Activated CD4-positive, alpha-beta T cell treated with anti-CD3 and anti-CD28 coated beads, Interleukin-2, amount 10 ng/mL, durations not matched to agents 7 days and 5 days (primary cell): ENCODE data around the gene MACF1. TPM values are rescaled to one million over a fixed set of nuclear protein-coding genes. Genes with fewer than 3 reads are reported as not detected.
A peak's percentile ranks its signal among the peaks of the same experiment; 100 is the strongest.

Experiments used
- CTCF ChIA-PET: fragments of 350-600 bp; sonication (Branson Sonifier 250); formaldehyde crosslinking; loops from one replicate; lab custom pipeline; 2021; ENCODE audit warnings: antibody characterized with exemption; lab: Charles Lee
- POLR2A ChIA-PET: fragments of 350-600 bp; sonication (Branson Sonifier 250); formaldehyde crosslinking; loops from one replicate; lab custom pipeline; 2021; ENCODE audit warnings: antibody characterized with exemption; lab: Charles Lee
- DNase-seq: peaks from one replicate; pipeline ENCODE4 v3.0.0-alpha.2; 2020
- H3K27ac Mint-ChIP-seq: one replicate; pipeline ENCODE4 v1.8.0; 2021; ENCODE audit warnings: mild to moderate bottlenecking, moderate library complexity, mixed read lengths
- H3K27me3 Mint-ChIP-seq: one replicate; pipeline ENCODE4 v1.8.0; 2021; ENCODE audit warnings: mixed read lengths
- H3K36me3 Mint-ChIP-seq: one replicate; pipeline ENCODE4 v1.8.0; 2021; ENCODE audit warnings: low read depth, mixed read lengths
- H3K4me1 Mint-ChIP-seq: one replicate; pipeline ENCODE4 v1.8.0; 2021; ENCODE audit warnings: mixed read lengths
- H3K4me3 Mint-ChIP-seq: one replicate; pipeline ENCODE4 v1.8.0; 2021; ENCODE audit warnings: mild to moderate bottlenecking, moderate library complexity, mixed read lengths
- H3K9me3 Mint-ChIP-seq: one replicate; pipeline ENCODE4 v1.8.0; 2021; ENCODE audit warnings: mixed read lengths
- total RNA-seq, 2 experiments: library from RNA; stranded (reverse); gene quantifications; one replicate each; pipeline ENCODE4 v1.2.3, GENCODE V29; 2021

The MACF1 gene
- total RNA-seq, 2 experiments from 2014 or later = 375 to 395 TPM

DNA sequence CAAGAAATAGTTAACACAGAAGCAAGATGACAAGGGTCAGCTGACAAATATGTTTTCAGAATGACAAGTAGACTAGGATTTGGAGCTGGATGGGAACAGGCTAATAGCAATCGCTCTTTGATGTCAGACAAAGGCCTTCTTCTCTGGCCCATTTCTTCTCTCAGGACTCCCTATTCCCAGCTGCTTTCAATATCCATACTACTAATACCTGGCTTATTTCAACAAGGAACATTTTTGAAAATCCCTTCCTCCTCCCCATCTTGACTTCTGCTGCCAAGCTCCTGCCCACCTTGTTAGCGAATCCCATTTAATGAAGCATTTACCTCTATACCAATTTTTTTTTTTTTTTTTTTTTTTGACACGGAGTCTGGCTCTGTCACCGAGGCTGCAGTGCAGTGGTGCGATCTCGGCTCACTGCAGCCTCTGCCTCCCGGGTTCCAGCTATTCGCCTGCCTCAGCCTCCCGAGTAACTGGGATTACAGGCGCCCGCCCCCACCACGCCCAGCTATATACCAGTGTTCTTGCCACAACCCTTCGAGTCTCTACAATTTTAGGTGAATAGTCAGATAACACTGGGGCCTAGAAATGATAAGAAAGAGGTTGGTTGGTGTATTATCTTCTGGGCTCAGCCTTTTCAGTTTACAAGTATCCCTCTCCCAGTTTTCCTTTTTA is 68.4 kb downstream of the MACF1 start:
- H3K4me3 Mint-ChIP-seq = no peak overlapping the region
- no peak for DNase-seq
- H3K27ac Mint-ChIP-seq = no peak overlapping the region
- H3K4me1 Mint-ChIP-seq = peaks cover 54% of the 10 kb centered on the region
- no peaks in the 10 kb centered on the region for H3K9me3 Mint-ChIP-seq
- no peaks in the 10 kb centered on the region for H3K27me3 Mint-ChIP-seq
- ChIA-PET CTCF (interaction anchor here (0.7 to 1.9 kb wide), 3 partner anchors 19 to 174 kb away, joined by 4 to 8 read pairs (median 4); no protein-coding TSS in a partner anchor), POLR2A (interaction anchor here (0.6 kb wide), 2 partner anchors 134 to 1707 kb away, joined by 3 read pairs; partner anchors contain the start of gene CTPS1)
- peaks cover 21% of the 10 kb centered on the region for H3K36me3 Mint-ChIP-seq

DNA sequence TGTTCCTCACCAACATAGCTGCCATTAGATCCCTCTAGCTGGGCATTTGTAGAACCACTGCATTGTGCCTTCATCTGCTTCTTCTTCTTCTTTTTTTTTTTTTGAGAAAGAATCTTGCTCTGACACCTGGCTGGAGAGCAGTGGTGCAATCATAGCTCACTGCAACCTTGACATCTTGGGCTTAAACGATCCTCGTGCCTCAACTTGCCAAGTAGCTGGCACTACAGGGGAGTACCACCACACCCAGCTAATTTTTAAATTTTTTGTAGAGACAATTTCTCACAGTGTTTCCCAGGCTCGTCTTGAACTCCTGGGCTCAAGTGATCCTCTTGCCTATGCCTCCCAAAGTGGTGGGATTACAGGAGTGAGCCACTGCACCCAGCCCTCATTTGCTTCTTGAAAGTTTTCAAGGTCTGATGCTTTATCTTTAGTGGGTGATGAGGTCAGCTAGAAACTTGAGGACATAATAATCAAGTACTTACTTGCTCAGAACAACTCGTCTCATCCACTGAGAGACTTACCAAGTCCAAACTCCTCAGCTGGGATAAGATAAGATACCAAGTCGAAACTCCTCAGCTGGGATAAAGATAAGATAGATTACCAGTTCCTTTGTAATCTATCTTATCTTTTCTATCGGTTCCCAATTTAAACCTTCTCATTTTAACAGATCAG is 71.5 kb downstream of the MACF1 start:
- peaks cover 29% of the 10 kb centered on the region for H3K4me1 Mint-ChIP-seq
- POLR2A ChIA-PET = no interaction called here
- H3K36me3 Mint-ChIP-seq = no peaks in the 10 kb centered on the region

DNA sequence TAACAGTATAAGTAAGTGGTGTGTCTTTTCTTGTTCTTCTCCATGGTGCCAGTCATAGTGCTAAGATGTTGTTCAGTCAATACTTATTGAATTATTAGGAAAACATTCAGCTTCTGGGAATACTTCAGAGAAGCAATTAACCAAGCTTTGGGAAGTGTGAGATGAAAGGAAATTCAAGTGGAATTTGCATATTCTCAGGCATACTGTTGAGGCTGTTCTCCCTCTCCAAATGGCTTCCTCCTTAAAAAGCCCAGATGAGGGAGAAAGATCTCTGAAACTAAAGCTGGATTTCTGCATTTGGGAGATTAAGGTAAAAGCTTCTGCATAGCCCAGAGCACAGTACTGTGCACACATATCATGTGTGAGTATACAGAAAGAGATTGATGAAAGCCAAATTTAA is 73.4 kb downstream of the MACF1 start:
- Mint-ChIP-seq H3K9me3 (no peaks in the 10 kb centered on the region), H3K4me3 (no peak overlapping the region), H3K36me3 (peaks cover 10% of the 10 kb centered on the region), H3K27me3 (no peaks in the 10 kb centered on the region), H3K4me1 (peaks cover 13% of the 10 kb centered on the region), H3K27ac (no peak overlapping the region)
- no peak for DNase-seq
- CTCF ChIA-PET = interaction anchor here (1.2 to 1.4 kb wide), 2 partner anchors 19 to 86 kb away, joined by 3 read pairs; no protein-coding TSS in a partner anchor
- POLR2A ChIA-PET = interaction anchor here (0.6 kb wide), 1 partner anchor 88 kb away, joined by 5 read pairs; no protein-coding TSS in a partner anchor

More for the DNA sequence above, 71.5 kb downstream of the MACF1 start:
- Mint-ChIP-seq H3K9me3 (no peaks in the 10 kb centered on the region), H3K4me3 (no peak overlapping the region), H3K27me3 (no peaks in the 10 kb centered on the region), H3K27ac (no peak overlapping the region)
- CTCF ChIA-PET = interaction anchor here (0.6 to 1.4 kb wide), 3 partner anchors 9 to 86 kb away, joined by 3 to 4 read pairs (median 4); no protein-coding TSS in a partner anchor
- no peak for DNase-seq

DNA sequence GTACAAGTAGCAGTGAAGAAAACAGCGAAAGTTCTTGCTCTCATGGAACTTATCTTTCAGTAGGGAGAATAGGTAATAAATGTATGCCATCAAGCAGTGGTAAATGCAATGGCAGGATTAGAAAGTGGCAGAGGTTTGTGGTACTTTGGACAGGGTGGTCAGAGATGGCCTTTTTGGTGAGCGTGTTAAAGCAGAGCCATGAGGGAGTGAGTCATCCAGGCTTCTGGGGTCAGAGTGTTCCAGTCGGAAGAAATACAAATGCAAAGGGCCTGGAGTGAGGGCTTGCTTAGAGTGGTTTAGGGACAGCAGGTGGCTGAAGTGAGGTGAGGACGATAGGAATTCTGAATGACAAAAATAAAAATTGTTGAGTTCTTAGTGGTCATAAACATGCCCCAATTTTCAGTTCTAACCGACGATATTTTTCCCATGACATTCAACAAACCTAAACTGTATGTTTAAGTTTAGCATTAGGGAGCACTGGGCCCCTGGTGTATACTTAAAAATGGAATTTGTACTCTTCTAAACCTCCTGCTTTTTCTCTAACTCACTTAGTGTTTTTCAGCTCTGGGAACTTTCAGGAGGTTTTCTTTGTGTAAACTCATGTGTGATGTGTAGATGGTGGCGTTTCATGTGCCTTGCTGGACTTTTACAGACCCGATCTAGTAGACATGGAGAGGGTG is 78.2 kb downstream of the MACF1 start:
- Mint-ChIP-seq H3K36me3 (peaks cover 49% of the 10 kb centered on the region), H3K27me3 (no peaks in the 10 kb centered on the region), H3K4me3 (no peak overlapping the region), H3K27ac (no peak overlapping the region), H3K9me3 (no peaks in the 10 kb centered on the region), H3K4me1 (peaks cover 7% of the 10 kb centered on the region)
- ChIA-PET POLR2A (no interaction called here), CTCF (no interaction called here)
- DNase-seq = no peak

DNA sequence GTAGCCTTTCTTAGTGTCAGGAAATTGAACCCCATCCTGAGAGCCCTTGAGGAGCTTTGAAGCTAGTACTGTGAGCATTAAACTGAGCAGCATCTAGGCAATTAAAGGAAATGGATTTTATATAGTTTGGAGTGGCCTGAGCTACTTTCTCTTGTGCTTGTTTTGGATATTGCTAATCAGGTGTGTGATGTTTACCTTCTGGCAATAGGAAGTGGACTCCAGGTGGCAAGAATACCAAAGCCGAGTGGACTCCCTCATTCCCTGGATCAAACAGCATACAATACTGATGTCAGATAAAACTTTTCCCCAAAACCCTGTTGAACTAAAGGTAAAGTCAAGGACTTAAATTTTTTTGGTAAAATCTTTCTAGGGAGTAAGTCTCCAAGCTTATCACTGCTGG is 79.4 kb downstream of the MACF1 start:
- POLR2A ChIA-PET = no interaction called here
- no peak overlapping the region for H3K27ac Mint-ChIP-seq
- no peaks in the 10 kb centered on the region for H3K9me3 Mint-ChIP-seq
- peaks cover 55% of the 10 kb centered on the region for H3K36me3 Mint-ChIP-seq
- CTCF ChIA-PET = interaction anchor here (0.6 kb wide), 1 partner anchor 20 kb away, joined by 7 read pairs; no protein-coding TSS in a partner anchor
- no peak overlapping the region for H3K4me3 Mint-ChIP-seq
- no peak for DNase-seq
- H3K27me3 Mint-ChIP-seq = no peaks in the 10 kb centered on the region
- no peaks in the 10 kb centered on the region for H3K4me1 Mint-ChIP-seq

DNA sequence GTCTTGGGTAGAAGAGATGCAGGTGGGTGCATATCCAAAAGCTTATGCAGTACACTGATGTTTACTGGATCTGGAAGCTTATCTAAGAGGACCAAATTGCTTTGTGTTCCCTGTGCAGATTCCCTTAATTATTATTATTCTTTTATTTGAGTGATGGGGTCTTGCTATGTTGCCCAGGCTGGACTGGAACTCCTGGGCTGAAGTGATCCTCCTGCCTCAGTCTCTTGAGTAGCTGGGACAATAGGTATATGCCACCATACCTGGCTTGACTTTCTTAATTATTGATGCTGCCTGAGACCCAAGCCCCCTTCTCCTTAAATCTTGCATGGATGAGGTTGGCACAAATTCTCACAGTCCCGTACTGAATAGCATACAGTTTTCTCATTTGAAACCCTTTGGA is 83.0 kb downstream of the MACF1 start:
- Mint-ChIP-seq H3K27ac (no peak overlapping the region), H3K9me3 (no peaks in the 10 kb centered on the region), H3K4me3 (no peak overlapping the region), H3K36me3 (peaks cover 74% of the 10 kb centered on the region), H3K27me3 (no peaks in the 10 kb centered on the region), H3K4me1 (peaks cover 5% of the 10 kb centered on the region)
- CTCF ChIA-PET = interaction anchor here (0.8 to 1.4 kb wide), 3 partner anchors 9 to 95 kb away, joined by 3 to 4 read pairs (median 4); no protein-coding TSS in a partner anchor
- DNase-seq = no peak
- POLR2A ChIA-PET = no interaction called here

DNA sequence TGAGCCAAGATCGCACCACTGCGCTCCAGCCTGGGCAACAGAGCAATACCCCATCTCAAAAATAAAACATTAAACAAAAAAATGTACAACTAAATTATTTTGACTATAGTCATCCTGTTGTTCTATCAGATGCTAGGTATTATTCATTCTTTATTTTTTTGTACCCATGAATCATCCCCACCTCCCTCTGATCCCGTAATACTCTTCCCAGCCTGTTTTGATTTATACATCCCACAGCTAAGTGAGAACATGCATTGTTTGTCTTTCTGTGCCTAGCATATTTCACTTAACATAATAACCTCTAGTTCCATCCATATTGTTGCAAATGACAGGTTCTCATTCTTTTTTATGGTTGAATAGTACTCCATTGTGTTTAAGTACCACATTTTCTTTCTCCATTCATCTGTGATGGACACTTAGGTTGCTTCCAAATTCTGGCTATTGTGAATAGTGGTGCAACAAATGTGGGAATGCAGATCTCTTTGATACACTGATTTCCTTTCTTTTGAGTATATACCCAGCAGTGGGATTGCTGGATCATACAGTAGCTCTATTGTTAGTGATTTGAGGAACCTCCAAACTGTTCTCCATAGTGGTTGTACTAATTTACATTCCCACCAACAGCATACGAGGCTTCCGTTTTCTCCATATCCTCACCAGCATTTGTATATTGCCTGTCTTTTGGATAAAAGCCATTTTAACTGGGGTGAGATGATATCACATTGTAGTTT is 84.4 kb downstream of the MACF1 start:
- Mint-ChIP-seq H3K27ac (no peak overlapping the region), H3K27me3 (no peaks in the 10 kb centered on the region), H3K4me3 (no peak overlapping the region), H3K36me3 (peaks cover 74% of the 10 kb centered on the region), H3K9me3 (no peaks in the 10 kb centered on the region), H3K4me1 (peaks cover 8% of the 10 kb centered on the region)
- DNase-seq = no peak
- ChIA-PET CTCF (interaction anchor here (1.0 to 1.4 kb wide), 3 partner anchors 11 to 96 kb away, joined by 3 to 4 read pairs (median 3); no protein-coding TSS in a partner anchor), POLR2A (no interaction called here)

DNA sequence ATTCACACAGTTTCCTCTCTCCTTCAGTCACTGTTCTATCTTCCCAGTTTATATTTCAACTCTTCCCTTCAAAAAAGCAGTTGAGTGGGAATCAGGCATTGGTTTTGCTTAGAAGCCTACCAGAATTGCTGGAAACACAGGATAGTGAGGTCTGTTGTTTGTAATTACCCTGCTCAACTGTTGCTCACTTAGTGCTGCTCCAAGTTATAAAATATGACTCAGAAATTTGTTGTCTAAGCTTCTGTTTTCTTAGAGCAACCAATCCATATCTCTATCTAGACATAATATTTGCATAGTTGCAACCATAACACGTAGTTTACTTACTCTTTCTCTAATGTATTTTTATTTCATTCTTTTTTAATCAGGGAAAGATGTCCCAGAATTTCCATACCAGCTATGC is 87.9 kb downstream of the MACF1 start:
- no peak overlapping the region for H3K27ac Mint-ChIP-seq
- H3K9me3 Mint-ChIP-seq = no peaks in the 10 kb centered on the region
- H3K27me3 Mint-ChIP-seq = no peaks in the 10 kb centered on the region
- peaks cover 73% of the 10 kb centered on the region for H3K36me3 Mint-ChIP-seq
- no peak overlapping the region for H3K4me3 Mint-ChIP-seq
- H3K4me1 Mint-ChIP-seq = peaks cover 11% of the 10 kb centered on the region
- CTCF ChIA-PET = no interaction called here
- no peak for DNase-seq
- POLR2A ChIA-PET = no interaction called here

DNA sequence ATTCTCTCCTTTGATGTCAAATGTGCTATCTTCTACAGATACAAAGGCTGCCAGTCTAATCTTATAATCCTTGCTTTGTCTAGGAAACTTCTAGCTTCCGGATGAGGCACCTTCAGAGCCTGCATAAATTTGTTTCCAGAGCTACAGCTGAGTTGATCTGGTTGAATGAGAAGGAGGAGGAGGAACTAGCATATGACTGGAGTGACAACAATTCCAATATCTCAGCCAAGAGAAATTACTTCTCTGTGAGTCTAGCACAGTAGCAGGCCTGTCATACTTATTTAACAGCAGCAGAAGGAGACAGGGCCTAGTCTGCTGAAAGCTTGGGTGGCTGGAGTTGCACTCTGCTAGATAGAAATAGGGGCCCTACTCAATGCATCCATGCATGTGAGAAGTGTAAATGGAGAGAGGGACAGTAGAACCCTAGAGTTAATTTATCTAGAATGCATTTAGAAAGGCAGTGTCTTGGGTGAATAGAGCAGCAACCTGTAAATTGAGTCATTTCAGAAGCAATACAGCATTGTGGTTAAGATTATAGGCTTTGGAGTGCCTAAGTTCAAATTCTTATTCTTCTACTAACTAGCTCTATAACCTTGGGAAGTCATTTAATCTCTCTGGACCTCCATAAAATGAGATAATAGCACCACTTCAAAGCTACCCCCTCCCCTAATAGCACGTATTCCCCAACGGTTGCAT is 89.0 kb downstream of the MACF1 start:
- ChIA-PET POLR2A (no interaction called here), CTCF (no interaction called here)
- Mint-ChIP-seq H3K9me3 (no peaks in the 10 kb centered on the region), H3K4me1 (peaks cover 11% of the 10 kb centered on the region), H3K27ac (no peak overlapping the region), H3K36me3 (peaks cover 73% of the 10 kb centered on the region), H3K27me3 (no peaks in the 10 kb centered on the region), H3K4me3 (no peak overlapping the region)
- DNase-seq = no peak

DNA sequence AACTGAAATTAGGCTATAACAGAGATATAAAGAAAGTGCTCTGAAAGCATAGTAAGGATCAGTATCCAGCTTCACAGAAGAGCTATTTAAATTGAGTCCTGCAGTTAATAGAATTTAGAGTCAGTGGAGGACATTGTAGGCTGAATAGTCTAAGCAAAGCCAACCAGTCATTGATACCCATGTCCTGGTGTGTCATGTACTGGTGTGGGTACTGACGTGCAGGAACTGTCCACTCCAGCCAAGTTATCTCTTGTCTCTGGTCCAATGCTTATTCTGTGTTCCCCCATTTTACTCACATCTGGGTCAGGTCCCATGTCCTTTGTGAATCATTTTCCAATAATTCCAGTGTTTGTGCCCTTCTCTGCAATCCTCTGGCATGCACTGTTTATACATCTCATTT is 90.0 kb downstream of the MACF1 start:
- DNase-seq = no peak
- Mint-ChIP-seq H3K27me3 (no peaks in the 10 kb centered on the region), H3K4me3 (no peak overlapping the region), H3K27ac (no peak overlapping the region), H3K4me1 (peaks cover 11% of the 10 kb centered on the region), H3K9me3 (no peaks in the 10 kb centered on the region), H3K36me3 (peaks cover 72% of the 10 kb centered on the region)
- ChIA-PET POLR2A (no interaction called here), CTCF (no interaction called here)

DNA sequence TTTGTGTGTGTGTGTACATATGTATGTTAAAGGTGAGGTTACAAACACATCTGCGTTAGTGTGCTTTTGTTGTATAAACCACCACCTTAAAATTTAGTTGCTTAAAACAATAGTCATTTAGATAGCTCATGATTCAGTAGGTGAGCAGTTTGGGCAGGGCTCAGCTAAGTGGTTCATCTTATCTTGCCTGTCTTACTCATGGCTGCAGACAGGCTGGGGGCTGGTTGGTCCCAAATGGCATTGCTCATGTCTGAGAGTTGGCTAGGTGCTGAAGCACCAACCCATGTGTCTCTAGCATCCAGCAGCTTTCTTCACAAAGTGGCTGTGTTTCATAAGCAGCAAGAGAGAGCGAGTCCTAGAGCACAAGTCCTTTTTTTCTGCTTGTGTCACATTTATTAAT is 91.4 kb downstream of the MACF1 start:
- no peak for DNase-seq
- no peaks in the 10 kb centered on the region for H3K9me3 Mint-ChIP-seq
- H3K27ac Mint-ChIP-seq = no peak overlapping the region
- no peak overlapping the region for H3K4me3 Mint-ChIP-seq
- peaks cover 75% of the 10 kb centered on the region for H3K36me3 Mint-ChIP-seq
- peaks cover 11% of the 10 kb centered on the region for H3K4me1 Mint-ChIP-seq
- CTCF ChIA-PET = interaction anchor here (0.7 to 1.5 kb wide), 3 partner anchors 9 to 126 kb away, joined by 3 to 5 read pairs (median 4); no protein-coding TSS in a partner anchor
- H3K27me3 Mint-ChIP-seq = no peaks in the 10 kb centered on the region
- POLR2A ChIA-PET = no interaction called here

DNA sequence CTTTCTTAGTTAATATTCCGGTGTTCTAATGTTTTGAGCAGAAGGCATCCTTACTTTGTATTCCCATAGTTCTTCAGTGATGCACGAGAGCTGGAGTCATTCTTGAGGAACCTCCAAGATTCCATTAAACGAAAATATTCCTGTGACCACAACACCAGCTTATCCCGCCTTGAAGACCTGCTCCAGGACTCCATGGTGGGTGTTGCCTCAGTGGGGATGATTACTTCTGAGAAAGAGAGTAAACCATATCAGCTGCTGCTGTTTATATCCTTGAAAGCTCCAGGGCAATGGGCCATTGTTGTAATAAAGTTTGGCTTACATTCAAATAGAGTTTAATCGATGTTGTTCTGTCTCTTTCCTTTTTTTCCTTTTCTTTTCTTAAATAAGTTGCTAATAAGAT is 93.1 kb downstream of the MACF1 start:
- no peak for DNase-seq
- H3K4me3 Mint-ChIP-seq = no peak overlapping the region
- POLR2A ChIA-PET = no interaction called here
- peaks cover 6% of the 10 kb centered on the region for H3K4me1 Mint-ChIP-seq
- H3K27me3 Mint-ChIP-seq = no peaks in the 10 kb centered on the region
- H3K9me3 Mint-ChIP-seq = no peaks in the 10 kb centered on the region
- H3K36me3 Mint-ChIP-seq = peaks cover 69% of the 10 kb centered on the region
- CTCF ChIA-PET = interaction anchor here (0.6 to 1.5 kb wide), 2 partner anchors 37 to 54 kb away, joined by 4 to 5 read pairs; no protein-coding TSS in a partner anchor
- H3K27ac Mint-ChIP-seq = peak overlapping the region; percentile 71
